Measurements from ENCODE around the gene DNAJA2. TPM values are rescaled to one million over a fixed set of nuclear protein-coding genes. Genes with fewer than 3 reads are reported as not detected.

The DNAJA2 gene
- total RNA-seq, result 65.9 to 68.5 TPM (median 66.9 TPM) in 3 replicates

DNA sequence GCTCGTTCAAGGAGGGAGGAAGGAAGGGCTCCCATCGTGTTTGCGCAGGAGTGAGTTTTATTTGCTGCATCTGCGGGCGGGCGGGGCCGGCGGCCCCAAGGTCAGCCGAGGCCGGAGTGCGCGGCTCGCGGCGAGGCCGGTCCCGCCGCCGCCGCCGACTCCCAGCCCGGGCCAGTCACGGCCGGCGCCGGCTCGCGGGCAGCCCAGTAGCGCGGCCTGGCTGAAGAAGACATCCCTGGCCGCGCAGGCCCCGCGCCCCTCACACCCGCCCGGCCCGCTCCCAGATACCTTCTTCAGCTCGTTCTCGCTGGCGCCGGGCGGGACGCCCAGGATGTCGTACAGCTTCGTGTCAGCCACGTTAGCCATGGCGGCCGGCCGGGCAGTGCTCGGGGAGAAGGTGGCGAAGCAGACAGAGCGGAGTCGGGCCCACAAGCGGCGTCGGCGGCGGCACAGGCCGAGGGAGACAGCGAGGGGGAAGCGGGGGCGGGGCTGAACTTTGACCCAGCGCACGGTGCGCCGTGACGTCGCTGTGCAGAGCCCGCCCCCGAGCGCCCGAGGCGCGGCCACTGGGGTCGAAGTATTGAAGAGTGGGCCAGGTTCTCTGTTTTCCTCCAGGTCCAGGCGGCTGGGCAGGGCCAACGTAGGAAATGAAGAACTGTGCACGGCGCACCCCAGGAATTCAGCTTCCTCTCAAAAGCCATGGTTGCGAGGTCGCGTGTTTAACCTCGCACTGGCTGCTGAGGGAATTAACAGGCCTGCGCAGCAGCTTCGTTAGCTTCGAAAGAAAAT lies at the start of gene DNAJA2:
Gene DNAJA2, minus strand, starts transcription at position 468 of the 789 bp plus-strand sequence. Its CDS starts 102 bp downstream, at position 366.
- H3K27ac Mint-ChIP-seq, result peak within 1 kb of the TSS; percentile 99
- H3K4me1 Mint-ChIP-seq, result peaks cover 29% of the 10 kb centered on the region
- no peaks in the 10 kb centered on the region for H3K9me3 Mint-ChIP-seq
- no peak for TF ChIP-seq CTCF (IDR thresholded peaks at IDR 0.05; ENCODE audit: unreplicated experiment)
- peak; percentile 83 to 91 for DNase-seq (ENCODE audit: low spot score in 2 of 2, unreplicated experiment in 2 of 2)
- H3K36me3 Mint-ChIP-seq, result peaks cover 6% of the 10 kb centered on the region
- no peaks in the 10 kb centered on the region for H3K27me3 Mint-ChIP-seq (ENCODE audit: low read depth)
- H3K4me3 Mint-ChIP-seq, result peak within 1 kb of the TSS; percentile 92

GRCh38 chr16:47019568-47019967 lies 46.1 kb upstream of the DNAJA2 start:
- no peak for DNase-seq (ENCODE audit: low spot score in 2 of 2, unreplicated experiment in 2 of 2)

DNA sequence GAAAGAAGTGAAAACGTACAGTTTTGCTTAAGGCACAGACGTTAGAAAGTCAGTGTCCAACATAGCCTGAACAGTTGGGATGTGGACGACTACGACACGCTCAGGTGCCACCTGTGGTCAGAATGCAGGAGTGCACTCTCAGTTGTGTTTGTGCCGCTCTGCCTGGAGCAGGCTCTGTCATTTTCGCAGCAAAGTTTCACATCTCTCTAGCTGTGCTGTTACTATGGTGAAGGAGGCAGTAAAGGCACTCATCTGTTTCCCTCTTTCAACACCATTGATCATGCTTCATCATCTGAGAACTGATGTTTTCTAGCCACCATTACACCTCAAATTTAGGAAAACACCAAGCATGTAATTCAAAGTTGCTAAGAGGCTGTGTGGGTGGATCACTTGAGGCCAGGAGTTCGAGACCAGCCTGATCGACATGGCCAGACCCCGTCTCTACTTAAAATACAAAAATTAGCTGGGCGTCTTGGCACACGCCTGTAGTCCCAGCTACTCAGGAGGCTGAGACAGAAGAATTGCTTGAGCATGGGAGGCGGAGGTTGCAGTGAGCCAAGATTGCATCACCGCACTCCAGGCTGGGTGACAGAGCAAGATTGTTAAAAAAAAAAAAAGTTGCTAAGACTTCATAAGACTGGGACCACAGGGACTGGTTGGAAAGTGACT lies 44.9 kb upstream of the DNAJA2 start:
- H3K4me3 Mint-ChIP-seq, result no peak overlapping the region

More at GRCh38 chr16:47019568-47019967, 46.1 kb upstream of the DNAJA2 start:
- Mint-ChIP-seq H3K9me3 (no peaks in the 10 kb centered on the region), H3K27ac (no peak overlapping the region), H3K4me3 (no peak overlapping the region), H3K36me3 (no peaks in the 10 kb centered on the region), H3K4me1 (no peaks in the 10 kb centered on the region), H3K27me3 (ENCODE audit: low read depth) (no peaks in the 10 kb centered on the region)
- no peak for TF ChIP-seq CTCF (IDR thresholded peaks at IDR 0.05; ENCODE audit: unreplicated experiment)

DNA sequence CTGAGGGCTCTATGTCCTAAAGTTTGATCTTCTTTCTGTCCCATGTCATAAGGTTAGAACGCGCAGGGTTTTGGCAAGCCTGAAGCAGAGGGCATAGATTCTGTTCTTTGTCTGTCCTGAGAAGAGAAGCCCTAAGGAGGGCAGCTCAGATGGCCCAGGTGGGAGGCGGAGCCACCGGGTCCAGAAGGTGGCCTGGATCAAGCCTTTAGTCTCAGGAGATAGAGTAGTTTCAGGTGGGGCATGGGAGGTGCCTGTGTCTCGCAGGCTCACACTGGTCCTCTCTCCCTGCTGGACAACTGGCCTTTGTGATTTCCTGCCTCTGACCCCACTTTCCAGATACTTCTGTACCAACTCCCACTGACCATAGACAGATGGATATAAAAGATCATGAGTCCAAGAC lies 44.2 kb upstream of the DNAJA2 start:
- H3K36me3 Mint-ChIP-seq, result no peaks in the 10 kb centered on the region
- no peaks in the 10 kb centered on the region for H3K27me3 Mint-ChIP-seq (ENCODE audit: low read depth)
- no peak overlapping the region for H3K4me3 Mint-ChIP-seq
- no peaks in the 10 kb centered on the region for H3K9me3 Mint-ChIP-seq
- no peak overlapping the region for H3K27ac Mint-ChIP-seq
- DNase-seq (ENCODE audit: low spot score in 2 of 2, unreplicated experiment in 2 of 2), result no peak
- H3K4me1 Mint-ChIP-seq, result no peaks in the 10 kb centered on the region
- no peak for TF ChIP-seq CTCF (IDR thresholded peaks at IDR 0.05; ENCODE audit: unreplicated experiment)

More for the DNA sequence above, 44.9 kb upstream of the DNAJA2 start:
- Mint-ChIP-seq H3K36me3 (no peaks in the 10 kb centered on the region), H3K4me1 (no peaks in the 10 kb centered on the region), H3K27ac (no peak overlapping the region), H3K9me3 (no peaks in the 10 kb centered on the region), H3K27me3 (ENCODE audit: low read depth) (no peaks in the 10 kb centered on the region)
- TF ChIP-seq CTCF (IDR thresholded peaks at IDR 0.05; ENCODE audit: unreplicated experiment), result peak; percentile 39
- peak in 1 of 2 experiments; percentile 51 for DNase-seq (ENCODE audit: low spot score in 2 of 2, unreplicated experiment in 2 of 2)

DNA sequence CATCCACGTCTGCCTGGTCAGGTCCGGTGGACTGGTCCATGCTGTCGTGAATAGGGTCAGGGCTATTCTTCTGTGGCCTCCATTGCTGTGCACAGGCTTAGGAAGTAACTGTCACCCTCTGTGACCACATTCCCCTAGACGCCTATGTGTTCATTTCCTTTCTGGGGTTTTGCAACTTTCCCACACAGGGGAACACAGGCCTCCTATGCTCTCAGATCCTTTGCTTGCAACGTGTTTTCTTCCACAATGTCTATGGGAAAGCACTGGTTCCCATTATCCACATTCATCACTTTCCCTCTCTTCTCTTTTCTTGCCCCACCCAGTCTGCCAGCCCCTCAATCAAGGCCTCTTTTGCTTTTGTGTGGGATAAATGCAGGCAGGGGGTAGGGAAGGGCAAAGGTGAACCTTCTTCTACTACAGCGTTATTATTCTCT lies 43.2 kb upstream of the DNAJA2 start:
- no peak for TF ChIP-seq CTCF (IDR thresholded peaks at IDR 0.05; ENCODE audit: unreplicated experiment)
- no peaks in the 10 kb centered on the region for H3K9me3 Mint-ChIP-seq
- H3K4me3 Mint-ChIP-seq, result no peak overlapping the region
- no peaks in the 10 kb centered on the region for H3K36me3 Mint-ChIP-seq
- H3K27me3 Mint-ChIP-seq (ENCODE audit: low read depth), result no peaks in the 10 kb centered on the region
- H3K27ac Mint-ChIP-seq, result no peak overlapping the region
- DNase-seq (ENCODE audit: low spot score in 2 of 2, unreplicated experiment in 2 of 2), result no peak
- H3K4me1 Mint-ChIP-seq, result no peaks in the 10 kb centered on the region

Data from mesothelial cell of epicardium (in vitro differentiated cells).